GM18517 (cell line): ENCODE data around the gene MAP2K3.
"Not testable (repeated sequence)": the region's sequence is repeated elsewhere in the genome, so short reads cannot be mapped to it uniquely, and the experiment has no call there.

Experiments used
- ATAC-seq: cut with Tn5 transposase; IDR thresholded peaks from one replicate; pipeline ENCODE4 v1.9.1; 2021; ENCODE audit warnings: mild to moderate bottlenecking, moderate library complexity; ENCODE audit not compliant: unreplicated experiment

MAP2K3 gene

GRCh38 chr17:21310061-21310765 lies 25.7 kb downstream of the MAP2K3 start:
- ATAC-seq, result not testable (repeated sequence)

GRCh38 chr17:21310766-21311602 lies 26.5 kb downstream of the MAP2K3 start:
- not testable (repeated sequence) for ATAC-seq

DNA sequence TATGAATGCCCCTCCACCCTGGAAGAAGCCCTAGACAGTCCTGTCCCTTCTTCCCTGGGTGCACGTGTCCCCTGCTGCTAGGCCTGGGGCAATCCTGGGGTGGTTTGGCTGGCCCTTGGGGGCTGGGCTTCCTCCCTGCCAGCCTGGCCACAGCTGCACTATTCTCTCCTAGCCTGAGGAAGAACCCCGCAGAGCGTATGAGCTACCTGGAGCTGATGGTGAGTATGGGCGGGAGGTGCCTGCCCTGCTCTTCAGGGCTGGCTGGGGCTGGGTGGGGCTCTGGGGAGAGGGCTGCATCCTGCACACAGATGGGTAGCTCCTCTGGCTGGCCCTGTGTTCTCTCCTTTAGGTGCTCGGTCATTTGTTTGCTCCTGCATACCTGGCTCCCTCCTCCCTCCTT lies 28.8 kb downstream of the MAP2K3 start:
- ATAC-seq, result no peak

DNA sequence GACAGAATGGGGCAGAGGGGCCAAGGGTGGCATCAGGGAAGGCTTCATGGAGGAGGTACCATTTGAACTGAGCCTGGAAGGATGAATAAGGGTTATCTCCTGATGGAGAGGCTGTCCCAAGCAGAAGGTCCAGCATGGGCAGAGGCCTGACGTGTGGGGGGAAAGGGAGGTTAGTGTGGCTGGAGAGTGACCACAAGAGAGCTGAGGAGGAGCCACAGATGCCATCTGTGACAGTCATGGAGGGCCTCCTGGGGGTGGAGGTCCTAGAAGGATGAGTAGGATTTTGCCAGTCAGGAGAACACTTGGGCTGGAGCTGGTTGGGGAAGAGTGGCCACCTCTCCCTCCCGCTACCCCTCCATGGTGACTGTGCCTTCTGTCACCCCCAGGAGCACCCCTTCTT lies 29.2 kb downstream of the MAP2K3 start:
- not testable (repeated sequence) for ATAC-seq

DNA sequence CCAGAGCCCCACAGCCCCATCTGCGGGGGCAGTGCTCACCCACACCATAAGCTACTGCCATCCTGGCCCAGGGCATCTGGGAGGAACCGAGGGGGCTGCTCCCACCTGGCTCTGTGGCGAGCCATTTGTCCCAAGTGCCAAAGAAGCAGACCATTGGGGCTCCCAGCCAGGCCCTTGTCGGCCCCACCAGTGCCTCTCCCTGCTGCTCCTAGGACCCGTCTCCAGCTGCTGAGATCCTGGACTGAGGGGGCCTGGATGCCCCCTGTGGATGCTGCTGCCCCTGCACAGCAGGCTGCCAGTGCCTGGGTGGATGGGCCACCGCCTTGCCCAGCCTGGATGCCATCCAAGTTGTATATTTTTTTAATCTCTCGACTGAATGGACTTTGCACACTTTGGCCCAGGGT lies 29.8 kb downstream of the MAP2K3 start:
- not testable (repeated sequence) for ATAC-seq

- not testable (repeated sequence) for ATAC-seq
These were observed 30.2 kb downstream of the MAP2K3 start for GRCh38 chr17:21314701-21315111.

GRCh38 chr17:21315246-21316000 lies 30.9 kb downstream of the MAP2K3 start:
- not testable (repeated sequence) for ATAC-seq

DNA sequence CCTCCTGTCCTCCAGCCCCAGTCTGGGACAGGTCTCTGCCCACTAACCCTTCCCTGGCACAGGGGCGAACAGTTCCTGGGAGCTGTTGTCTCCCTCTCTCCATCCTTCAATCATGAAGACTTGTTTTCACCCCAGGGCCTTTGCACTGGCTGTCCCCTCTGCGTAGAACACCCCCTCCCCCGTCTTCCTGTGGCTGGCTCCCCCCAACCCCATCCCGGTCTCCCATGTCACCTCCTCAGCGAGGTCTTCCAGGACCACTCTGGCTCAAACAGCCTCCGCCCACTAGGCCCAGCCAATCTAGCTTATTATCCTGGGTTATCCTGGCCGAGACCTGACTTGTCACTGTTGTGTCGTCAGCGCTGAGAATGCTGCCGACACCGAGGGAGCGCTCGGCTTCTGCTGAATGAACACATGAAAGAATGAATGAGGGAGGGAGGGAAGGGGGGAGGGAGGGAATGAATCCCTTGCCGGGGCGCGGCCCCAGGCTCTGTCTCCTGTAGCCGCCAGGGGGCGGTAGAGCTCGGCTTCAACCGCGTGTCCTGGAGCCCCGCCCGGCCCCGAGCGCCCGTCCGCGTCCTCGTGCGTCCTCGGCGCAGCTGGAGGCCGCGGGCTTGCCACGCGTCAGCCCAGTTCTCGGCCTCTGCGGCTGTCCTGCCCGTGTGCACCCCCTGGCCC lies 31.8 kb downstream of the MAP2K3 start:
- not testable (repeated sequence) for ATAC-seq

GRCh38 chr17:21316887-21317500 lies 32.5 kb downstream of the MAP2K3 start:
- ATAC-seq, result not testable (repeated sequence)

DNA sequence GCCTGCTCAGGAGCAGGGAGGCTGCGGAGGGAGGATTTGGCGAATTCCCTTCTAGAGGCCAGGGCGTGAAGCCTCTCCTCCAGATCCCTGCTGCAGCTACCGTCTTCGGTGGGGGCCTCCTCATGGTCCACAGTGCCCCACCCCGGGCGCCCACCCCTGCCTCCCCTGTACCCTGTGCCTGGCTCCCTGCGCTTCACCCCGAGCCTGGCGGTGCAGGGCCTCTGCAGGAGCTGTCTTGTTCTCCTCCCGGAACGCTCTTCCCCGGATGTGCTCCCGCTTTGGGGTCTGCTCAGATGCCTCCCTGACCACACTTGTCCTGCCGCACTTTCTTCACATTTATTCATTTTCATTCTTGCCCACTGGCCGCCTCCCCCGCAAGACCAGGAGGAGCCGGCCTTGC lies 33.3 kb downstream of the MAP2K3 start:
- not testable (repeated sequence) for ATAC-seq

DNA sequence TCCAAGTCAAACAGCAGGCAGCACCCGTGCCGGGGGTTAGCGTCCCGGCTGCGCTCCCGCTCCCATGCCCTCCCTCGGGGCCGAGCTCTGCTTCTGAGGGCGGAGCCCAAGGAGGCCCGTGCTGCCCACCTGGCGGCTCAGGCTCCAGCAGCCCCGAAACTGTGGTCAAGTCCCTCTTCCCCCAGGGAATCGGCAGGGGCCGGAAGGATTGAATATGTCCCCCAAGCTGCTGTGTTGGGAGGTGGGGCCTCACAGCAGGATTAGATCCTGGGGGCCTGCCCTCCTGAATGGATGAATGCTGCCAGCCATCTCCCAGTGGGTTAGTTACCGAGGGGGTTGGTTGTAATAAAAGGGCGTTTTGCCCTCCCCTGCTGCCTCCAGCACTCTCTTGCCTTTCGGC lies 33.9 kb downstream of the MAP2K3 start:
- no peak for ATAC-seq

GRCh38 chr17:21318856-21319255 lies 34.3 kb downstream of the MAP2K3 start:
- ATAC-seq, result not testable (repeated sequence)

DNA sequence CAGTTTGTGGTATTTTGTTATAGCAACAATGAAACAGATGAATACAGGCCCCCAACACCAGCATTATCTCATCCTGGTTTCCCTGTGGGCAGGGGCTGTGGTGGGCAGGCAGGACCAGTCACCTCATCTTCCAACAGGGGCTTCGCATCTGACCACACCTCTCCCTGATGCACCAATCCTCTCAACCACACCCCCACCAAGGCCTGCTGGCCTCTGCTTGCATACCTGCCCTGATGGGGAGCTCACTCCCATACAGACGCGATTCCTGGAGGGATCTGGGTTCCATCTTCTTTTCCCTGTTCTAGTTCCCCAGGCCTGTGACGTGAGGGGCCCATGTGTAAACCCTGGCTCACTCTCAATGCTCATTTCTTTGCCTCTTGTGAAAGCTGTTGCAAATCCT lies 34.7 kb downstream of the MAP2K3 start:
- not testable (repeated sequence) for ATAC-seq

GRCh38 chr17:21319686-21320375 lies 35.3 kb downstream of the MAP2K3 start:
- ATAC-seq, result not testable (repeated sequence)

- ATAC-seq, result not testable (repeated sequence)
These were observed 35.9 kb downstream of the MAP2K3 start for GRCh38 chr17:21320430-21320829.

GRCh38 chr17:21321061-21321460 lies 36.5 kb downstream of the MAP2K3 start:
- not testable (repeated sequence) for ATAC-seq

DNA sequence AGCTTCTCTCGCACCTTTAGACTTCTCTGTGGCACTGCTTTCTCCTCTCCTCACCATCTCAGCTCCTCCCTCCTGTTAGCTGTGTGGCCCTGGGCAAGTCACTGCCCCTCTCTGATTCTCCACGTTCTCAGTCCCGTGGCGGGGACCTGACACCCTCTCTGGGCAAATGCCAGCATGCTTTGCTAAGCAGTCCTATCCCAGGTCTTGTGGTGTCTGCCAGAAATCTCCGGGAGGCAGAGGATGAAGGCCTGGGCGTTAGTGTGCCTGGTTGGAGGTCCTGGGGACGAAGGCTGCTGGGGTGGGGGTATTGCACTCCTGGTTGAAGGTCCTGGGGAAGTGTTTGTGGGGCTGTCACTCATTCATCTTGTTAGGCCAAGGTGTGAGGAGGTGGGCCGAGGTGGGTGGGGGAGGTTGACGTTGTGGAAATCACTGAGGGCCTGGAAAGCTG lies 37.3 kb downstream of the MAP2K3 start:
- not testable (repeated sequence) for ATAC-seq

DNA sequence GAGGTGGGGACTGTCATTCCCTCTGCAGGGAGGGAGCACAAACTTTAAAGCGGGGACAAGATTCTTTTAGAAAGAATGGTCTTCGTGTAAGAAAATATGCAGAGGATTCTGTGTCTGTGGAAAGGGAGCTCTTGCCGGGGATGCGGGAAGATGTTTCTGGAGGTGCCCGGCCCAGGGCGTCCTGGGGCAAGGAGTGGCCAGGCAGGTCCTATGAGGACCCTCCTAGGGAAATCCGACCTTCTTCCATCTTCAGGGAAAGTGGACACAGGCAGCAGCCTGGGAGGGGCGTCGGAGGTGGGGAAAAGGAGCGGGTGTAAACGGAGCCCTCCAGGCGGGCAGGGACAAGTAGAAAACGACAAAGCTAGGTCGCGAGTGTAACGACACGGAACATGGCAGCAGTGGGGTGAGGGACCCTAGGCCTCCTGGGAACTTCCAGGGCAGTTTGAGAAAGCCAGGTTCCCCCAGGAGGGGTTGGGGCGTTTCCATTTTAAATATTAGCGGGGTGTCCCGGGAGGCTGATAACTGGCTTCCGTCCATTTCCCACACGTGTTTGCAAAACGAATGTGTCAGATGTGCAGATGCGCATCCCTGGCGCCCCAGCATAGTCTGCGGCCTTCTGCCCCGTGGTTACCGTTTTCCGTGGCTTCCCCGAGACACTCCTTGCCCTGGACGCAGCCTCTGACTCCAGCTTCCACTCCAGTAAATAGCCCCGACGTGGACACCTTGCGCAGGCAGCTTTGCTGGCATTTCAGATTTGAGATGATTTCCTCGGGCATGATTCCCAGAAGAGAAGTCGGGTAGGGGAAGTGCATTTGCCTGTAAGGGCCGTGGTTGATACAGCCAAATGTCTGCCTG lies 39.0 kb downstream of the MAP2K3 start:
- ATAC-seq, result not testable (repeated sequence)

DNA sequence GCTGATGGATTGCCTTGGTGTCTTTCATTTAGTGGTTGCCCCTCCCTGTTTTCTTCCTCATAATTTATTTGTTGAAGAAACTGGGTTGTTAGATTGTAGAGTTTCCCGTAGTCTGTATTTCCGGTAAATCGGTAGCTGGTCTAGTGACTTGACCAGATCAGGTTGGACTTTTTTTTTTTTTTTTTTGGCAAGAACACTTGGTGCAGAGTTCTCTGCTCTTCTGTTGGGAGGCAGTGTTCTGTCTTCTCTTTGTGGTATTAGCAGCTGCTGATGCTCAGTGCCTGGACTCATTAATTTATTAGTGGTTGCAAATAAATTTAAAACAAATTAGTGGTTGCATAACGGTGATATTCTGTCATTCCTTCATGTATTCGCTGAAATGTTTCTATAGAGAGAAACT lies 40.2 kb downstream of the MAP2K3 start:
- not testable (repeated sequence) for ATAC-seq
